ENCODE data around the gene ROR2.

Gene ROR2

DNA sequence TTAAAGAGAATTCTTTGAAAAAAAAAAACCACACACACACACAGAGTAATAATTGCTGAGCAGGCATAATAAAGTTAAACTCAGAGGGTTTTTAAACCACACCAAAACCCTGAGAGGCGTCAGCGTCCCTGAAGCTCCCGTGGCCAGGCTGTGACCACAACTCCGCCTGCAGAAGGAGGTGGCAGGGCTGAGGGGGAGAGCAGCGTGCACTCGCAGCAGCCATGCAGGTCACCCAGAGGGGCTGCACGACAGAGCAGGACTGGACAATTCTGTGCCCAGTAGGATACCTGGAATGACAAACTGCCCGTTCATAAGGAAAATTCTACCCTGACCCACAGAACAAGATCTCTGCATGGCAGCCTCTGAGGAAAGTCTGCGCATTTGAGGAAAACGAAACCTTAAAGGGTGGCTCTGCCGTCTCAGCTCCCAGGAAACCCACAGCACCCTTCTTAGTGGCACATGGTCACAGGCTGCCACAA, 44.0 kb downstream of the ROR2 start:
- H3K27me3 ChIP-seq (ENCODE audit: insufficient read depth, low read length, poor library complexity), result peaks cover 10% of the 10 kb centered on the region
- H3K27ac ChIP-seq (ENCODE audit: low read length), result no peak overlapping the region
- H3K4me3 ChIP-seq (ENCODE audit: low read depth in 1 of 2, low read length in 2 of 2), result peak overlapping the region in 1 of 2 experiments; percentile 58; a peak in 3 of 4 replicates
- no peak for TF ChIP-seq EZH2 (IDR thresholded peaks at IDR 0.05; ENCODE audit: borderline replicate concordance, low read depth, low read length, severe bottlenecking)
- TF ChIP-seq, protein P1, sequence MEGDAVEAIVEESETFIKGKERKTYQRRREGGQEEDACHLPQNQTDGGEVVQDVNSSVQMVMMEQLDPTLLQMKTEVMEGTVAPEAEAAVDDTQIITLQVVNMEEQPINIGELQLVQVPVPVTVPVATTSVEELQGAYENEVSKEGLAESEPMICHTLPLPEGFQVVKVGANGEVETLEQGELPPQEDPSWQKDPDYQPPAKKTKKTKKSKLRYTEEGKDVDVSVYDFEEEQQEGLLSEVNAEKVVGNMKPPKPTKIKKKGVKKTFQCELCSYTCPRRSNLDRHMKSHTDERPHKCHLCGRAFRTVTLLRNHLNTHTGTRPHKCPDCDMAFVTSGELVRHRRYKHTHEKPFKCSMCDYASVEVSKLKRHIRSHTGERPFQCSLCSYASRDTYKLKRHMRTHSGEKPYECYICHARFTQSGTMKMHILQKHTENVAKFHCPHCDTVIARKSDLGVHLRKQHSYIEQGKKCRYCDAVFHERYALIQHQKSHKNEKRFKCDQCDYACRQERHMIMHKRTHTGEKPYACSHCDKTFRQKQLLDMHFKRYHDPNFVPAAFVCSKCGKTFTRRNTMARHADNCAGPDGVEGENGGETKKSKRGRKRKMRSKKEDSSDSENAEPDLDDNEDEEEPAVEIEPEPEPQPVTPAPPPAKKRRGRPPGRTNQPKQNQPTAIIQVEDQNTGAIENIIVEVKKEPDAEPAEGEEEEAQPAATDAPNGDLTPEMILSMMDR (IDR thresholded peaks at IDR 0.05; ENCODE audit: borderline replicate concordance, extremely low read depth, low read length, poor library complexity, severe bottlenecking), result no peak
- peak; percentile 69 for DNase-seq
- no peaks in the 10 kb centered on the region for H3K79me2 ChIP-seq (ENCODE audit: insufficient read depth, low read length)
- no peaks in the 10 kb centered on the region for H3K36me3 ChIP-seq (ENCODE audit: insufficient read depth, low read length)
- H3K4me1 ChIP-seq (ENCODE audit: insufficient read depth, low read length), result peaks cover 19% of the 10 kb centered on the region
- no peaks in the 10 kb centered on the region for H3K9me3 ChIP-seq (ENCODE audit: insufficient read depth, low read length, severe bottlenecking)
- peak overlapping the region; percentile 68 for H3K4me2 ChIP-seq (ENCODE audit: insufficient read depth, low read length)
- H2AFZ ChIP-seq (ENCODE audit: low read depth, low read length), result peak overlapping the region; percentile 50; the same call in 1 of the 2 replicates
- H4K20me1 ChIP-seq (ENCODE audit: insufficient read depth, low read length), result no peaks in the 10 kb centered on the region
- ATAC-seq (ENCODE audit: insufficient read depth, low read depth), result peak; percentile 99
- peak overlapping the region; percentile 25; the same call in 1 of the 2 replicates for H3K9ac ChIP-seq (ENCODE audit: low read depth, low read length)

GRCh38 chr9:91905237-91905650, 44.8 kb downstream of the ROR2 start:
- Histone ChIP-seq H3K36me3 (ENCODE audit: insufficient read depth, low read length) (no peaks in the 10 kb centered on the region), H4K20me1 (ENCODE audit: insufficient read depth, low read length) (no peaks in the 10 kb centered on the region), H3K4me2 (ENCODE audit: insufficient read depth, low read length) (peak overlapping the region; percentile 68), H3K9ac (ENCODE audit: low read depth, low read length) (no peak overlapping the region; the same call in 1 of the 2 replicates), H3K79me2 (ENCODE audit: insufficient read depth, low read length) (no peaks in the 10 kb centered on the region), H3K4me1 (ENCODE audit: insufficient read depth, low read length) (peaks cover 19% of the 10 kb centered on the region), H3K27me3 (ENCODE audit: insufficient read depth, low read length, poor library complexity) (peaks cover 8% of the 10 kb centered on the region), H3K27ac (ENCODE audit: low read length) (no peak overlapping the region), H3K9me3 (ENCODE audit: insufficient read depth, low read length, severe bottlenecking) (no peaks in the 10 kb centered on the region), H2AFZ (ENCODE audit: low read depth, low read length) (no peak overlapping the region), H3K4me3 (ENCODE audit: low read depth in 1 of 2, low read length in 2 of 2) (peak overlapping the region in 1 of 2 experiments; percentile 58; a peak in 2 of 4 replicates)
- DNase-seq (no peak), ATAC-seq (ENCODE audit: insufficient read depth, low read depth) (no peak)
- no peak for TF ChIP-seq EZH2 (IDR thresholded peaks at IDR 0.05; ENCODE audit: borderline replicate concordance, low read depth, low read length, severe bottlenecking)
- TF ChIP-seq, protein P1 (IDR thresholded peaks at IDR 0.05; ENCODE audit: borderline replicate concordance, extremely low read depth, low read length, poor library complexity, severe bottlenecking), result no peak

DNA sequence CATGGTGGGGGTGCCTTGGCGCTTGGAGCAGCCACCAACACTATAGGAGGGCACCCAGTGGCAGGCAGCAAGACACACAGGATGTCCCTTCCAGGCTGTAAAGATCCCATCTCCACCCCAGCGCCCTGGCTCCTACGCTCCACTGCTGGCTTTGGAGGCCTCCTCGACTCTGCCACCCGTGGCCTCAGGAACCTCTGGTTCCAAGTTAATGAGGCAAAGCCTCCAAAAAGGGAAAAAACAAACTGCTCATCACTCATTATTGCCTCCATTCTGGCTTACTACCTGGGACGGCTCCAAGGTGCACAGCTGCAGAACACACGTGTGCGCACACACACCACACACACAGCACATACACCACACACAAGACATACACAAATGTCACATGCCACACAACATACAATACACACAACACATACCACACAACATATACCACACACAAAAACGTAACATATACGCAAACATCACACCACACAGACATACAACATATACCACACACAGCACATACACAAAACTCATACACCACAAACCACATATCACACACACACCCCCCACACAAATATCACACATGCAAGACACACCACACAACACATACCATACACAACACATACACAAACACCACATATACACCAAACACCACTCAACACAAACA, 45.3 kb downstream of the ROR2 start:
- Histone ChIP-seq H2AFZ (ENCODE audit: low read depth, low read length) (no peak overlapping the region), H3K36me3 (ENCODE audit: insufficient read depth, low read length) (no peaks in the 10 kb centered on the region), H3K27me3 (ENCODE audit: insufficient read depth, low read length, poor library complexity) (peaks cover 8% of the 10 kb centered on the region), H3K4me2 (ENCODE audit: insufficient read depth, low read length) (peak overlapping the region; percentile 68; the same call in 1 of the 2 replicates), H3K9me3 (ENCODE audit: insufficient read depth, low read length, severe bottlenecking) (no peaks in the 10 kb centered on the region), H3K4me3 (ENCODE audit: low read depth in 1 of 2, low read length in 2 of 2) (no peak overlapping the region), H3K9ac (ENCODE audit: low read depth, low read length) (no peak overlapping the region), H3K79me2 (ENCODE audit: insufficient read depth, low read length) (no peaks in the 10 kb centered on the region), H3K4me1 (ENCODE audit: insufficient read depth, low read length) (peaks cover 19% of the 10 kb centered on the region), H4K20me1 (ENCODE audit: insufficient read depth, low read length) (no peaks in the 10 kb centered on the region), H3K27ac (ENCODE audit: low read length) (no peak overlapping the region)
- TF ChIP-seq, protein P1 (IDR thresholded peaks at IDR 0.05; ENCODE audit: borderline replicate concordance, extremely low read depth, low read length, poor library complexity, severe bottlenecking), result no peak
- TF ChIP-seq EZH2 (IDR thresholded peaks at IDR 0.05; ENCODE audit: borderline replicate concordance, low read depth, low read length, severe bottlenecking), result no peak
- DNase-seq (no peak), ATAC-seq (ENCODE audit: insufficient read depth, low read depth) (no peak)
